Gastrocnemius medialis (tissue), 4 donors: ENCODE measurements around the gene TMED10. TPM values are rescaled to one million over a fixed set of nuclear protein-coding genes. Genes with fewer than 3 reads are reported as not detected.

ENCODE experiments used
- ATAC-seq, 2 donors: fragments of 150-250 bp; one replicate each; pipeline ENCODE4 v1.9.1; 2016
- DNase-seq, 2 donors: peaks; one replicate each; pipeline ENCODE4 v3.0.0-alpha.2; 2019
- H3K27ac ChIP-seq, 4 donors: fragments of 200-600 bp; sonication (generic); 1 replicate in 1 of 4; 2 replicates in 3 of 4; pipeline ENCODE4 v1.5.1; 2016 to 2018; ENCODE audit warnings: mild to moderate bottlenecking in 2 of 4, moderate library complexity in 1 of 4
- H3K27me3 ChIP-seq, 3 donors: fragments of 200-600 bp; sonication (generic) in 2 of 3; 1 replicate in 1 of 3; 2 replicates in 2 of 3; pipeline versions ENCODE4 v1.5.1 to v1.6.0; 2016 to 2019; ENCODE audit warnings: mild to moderate bottlenecking in 1 of 3, moderate library complexity in 1 of 3
- H3K36me3 ChIP-seq, 2 donors: fragments of 200-600 bp; sonication (generic) in 1 of 2; one replicate each; pipeline ENCODE4 v1.5.1; 2017 to 2018
- H3K4me1 ChIP-seq, 2 donors: fragments of 200-600 bp; sonication (generic) in 1 of 2; one replicate each; pipeline ENCODE4 v1.5.1; 2016 to 2017; ENCODE audit warnings: mild to moderate bottlenecking in 2 of 2
- H3K4me3 ChIP-seq, 4 donors: fragments of 200-600 bp; sonication (generic) in 3 of 4; 1 replicate in 1 of 4; 2 replicates in 3 of 4; pipeline ENCODE4 v1.5.1; 2016 to 2019; ENCODE audit warnings: mild to moderate bottlenecking in 2 of 4
- H3K9me3 ChIP-seq, 3 donors: fragments of 200-600 bp; sonication (generic) in 2 of 3; 1 replicate in 1 of 3; 2 replicates in 2 of 3; pipeline ENCODE4 v1.5.1; 2016 to 2019
- POLR2A ChIP-seq, 2 donors: fragments of 450-650 bp; IDR thresholded peaks; one replicate each; pipeline ENCODE4 v1.6.1; 2017; ENCODE audit warnings: antibody characterized with exemption in 2 of 2, mild to moderate bottlenecking in 2 of 2, moderate library complexity in 2 of 2
- in situ Hi-C, 4 donors: fragments of 200-750 bp; cut with MboI; loops; one replicate each; pipeline versions ENCODE4 v1.15.0 to v1.8.0; 2017; ENCODE audit warnings: low sequenced_read_pairs in 4 of 4
- intact Hi-C: fragments of 100-400 bp; cut with DNase I; formaldehyde crosslinking; loops from one replicate; pipeline ENCODE4 v1.15.1; 2023; ENCODE audit warnings: low total_unique reads
- total RNA-seq, 4 donors: library from RNA; depleted of rRNA; stranded (reverse); fragments of >200 nt; gene quantifications; one replicate each; pipeline versions ENCODE4 v1.1.0 to v1.2.3, GENCODE V29; 2016
- TF ChIP-seq, protein P1 (sequence below), 5 experiments: fragments of 450-650 bp in 3 of 5; fragments of 200-600 bp in 2 of 5; sonication (generic) in 2 of 5; IDR thresholded peaks in 4 of 5; conservative IDR thresholded peaks in 1 of 5; 1 replicate in 4 of 5; 2 replicates in 1 of 5; pipeline ENCODE4 v1.5.1; 2016 to 2019; ENCODE audit warnings: antibody characterized with exemption in 5 of 5, mild to moderate bottlenecking in 3 of 5, moderate library complexity in 3 of 5

The TMED10 gene
- total RNA-seq, 4 donors from 2014 or later, result 161 to 362 (median 255) TPM

DNA sequence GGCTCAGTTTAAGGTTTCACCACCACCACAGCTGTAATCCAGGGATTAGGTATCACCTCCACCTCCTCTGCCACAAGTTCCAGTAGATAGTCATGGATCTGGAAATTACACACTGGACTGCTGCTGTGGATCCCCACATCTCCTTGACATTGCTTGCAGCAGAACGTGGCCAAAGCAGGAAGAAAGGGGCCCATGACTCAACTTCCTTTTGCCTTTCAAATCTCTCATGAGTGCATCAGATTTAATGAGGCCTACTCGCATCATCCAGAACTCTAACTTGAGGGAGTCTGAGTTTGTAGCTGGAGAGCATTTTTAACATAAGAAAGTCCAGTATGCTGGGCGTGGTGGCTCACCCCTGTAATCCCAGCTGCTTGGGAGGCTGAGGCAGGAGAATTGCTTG is 29.2 kb upstream of the TMED10 start:
- Histone ChIP-seq H3K4me1 (no peaks in the 10 kb centered on the region), H3K36me3 (no peaks in the 10 kb centered on the region), H3K9me3 (no peaks in the 10 kb centered on the region), H3K4me3 (no peak overlapping the region), H3K27ac (no peak overlapping the region), H3K27me3 (no peaks in the 10 kb centered on the region)
- ATAC-seq, result no peak
- intact Hi-C loops (no loop called here), in situ Hi-C loops (no loop called here)
- TF ChIP-seq, protein P1, sequence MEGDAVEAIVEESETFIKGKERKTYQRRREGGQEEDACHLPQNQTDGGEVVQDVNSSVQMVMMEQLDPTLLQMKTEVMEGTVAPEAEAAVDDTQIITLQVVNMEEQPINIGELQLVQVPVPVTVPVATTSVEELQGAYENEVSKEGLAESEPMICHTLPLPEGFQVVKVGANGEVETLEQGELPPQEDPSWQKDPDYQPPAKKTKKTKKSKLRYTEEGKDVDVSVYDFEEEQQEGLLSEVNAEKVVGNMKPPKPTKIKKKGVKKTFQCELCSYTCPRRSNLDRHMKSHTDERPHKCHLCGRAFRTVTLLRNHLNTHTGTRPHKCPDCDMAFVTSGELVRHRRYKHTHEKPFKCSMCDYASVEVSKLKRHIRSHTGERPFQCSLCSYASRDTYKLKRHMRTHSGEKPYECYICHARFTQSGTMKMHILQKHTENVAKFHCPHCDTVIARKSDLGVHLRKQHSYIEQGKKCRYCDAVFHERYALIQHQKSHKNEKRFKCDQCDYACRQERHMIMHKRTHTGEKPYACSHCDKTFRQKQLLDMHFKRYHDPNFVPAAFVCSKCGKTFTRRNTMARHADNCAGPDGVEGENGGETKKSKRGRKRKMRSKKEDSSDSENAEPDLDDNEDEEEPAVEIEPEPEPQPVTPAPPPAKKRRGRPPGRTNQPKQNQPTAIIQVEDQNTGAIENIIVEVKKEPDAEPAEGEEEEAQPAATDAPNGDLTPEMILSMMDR (IDR thresholded peaks at IDR 0.05 in 4 of 5, conservative IDR thresholded peaks at IDR 0.05 in 1 of 5), result no peak
- TF ChIP-seq POLR2A (IDR thresholded peaks at IDR 0.05), result no peak
- DNase-seq, result no peak

DNA sequence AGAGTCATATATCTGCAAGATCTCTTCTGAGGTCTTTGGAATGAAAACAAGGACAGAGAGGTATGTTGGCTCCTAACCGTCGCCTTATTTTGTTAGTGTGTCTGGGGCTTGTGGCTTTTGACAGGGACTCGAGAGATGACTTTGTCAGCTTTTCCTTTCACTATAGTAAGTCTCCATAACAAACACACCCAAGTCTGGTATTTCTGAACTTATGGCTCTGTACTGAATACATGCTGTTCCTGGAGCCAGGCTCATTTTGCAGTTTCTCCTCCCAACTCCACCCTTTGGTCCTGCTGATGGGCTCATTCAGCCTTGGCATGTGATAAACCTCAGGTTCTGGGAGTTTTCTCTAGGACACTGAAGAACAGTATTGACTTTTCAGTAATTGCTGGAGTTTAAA is 27.7 kb upstream of the TMED10 start:
- no peak for TF ChIP-seq POLR2A (IDR thresholded peaks at IDR 0.05)
- TF ChIP-seq, protein P1 (IDR thresholded peaks at IDR 0.05 in 4 of 5, conservative IDR thresholded peaks at IDR 0.05 in 1 of 5), result no peak
- no peaks in the 10 kb centered on the region for H3K36me3 ChIP-seq
- ATAC-seq (peak in 1 of 2 donors; percentile 23), DNase-seq (no peak)
- no peaks in the 10 kb centered on the region for H3K9me3 ChIP-seq
- intact Hi-C loops, result no loop called here
- peaks cover 0 to under 1% of the 10 kb centered on the region in 2 donors for H3K4me1 ChIP-seq
- no peak overlapping the region for H3K4me3 ChIP-seq
- in situ Hi-C loops, result no loop called here
- no peaks in the 10 kb centered on the region for H3K27me3 ChIP-seq
- H3K27ac ChIP-seq, result no peak overlapping the region

DNA sequence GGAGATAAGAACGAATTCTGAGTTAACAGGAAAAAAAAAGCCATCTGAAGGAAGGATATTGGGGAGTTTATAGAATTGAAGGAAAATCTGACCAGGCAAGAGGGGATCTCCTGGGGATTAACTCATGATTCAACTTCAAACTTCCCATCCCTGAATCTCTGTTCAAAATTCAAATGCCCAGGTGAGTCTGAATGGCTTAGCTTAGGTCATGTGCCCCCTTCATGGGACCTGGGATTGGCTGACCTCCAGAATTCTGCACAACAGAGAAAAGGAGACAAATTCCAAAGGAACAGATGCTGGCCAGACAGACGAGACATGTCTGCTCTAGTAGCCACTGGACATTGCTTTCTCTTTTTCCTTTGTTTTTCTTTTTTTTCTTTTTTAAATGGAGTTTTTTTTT is 26.2 kb upstream of the TMED10 start:
- in situ Hi-C loops, result no loop called here
- H3K9me3 ChIP-seq, result no peaks in the 10 kb centered on the region
- TF ChIP-seq, protein P1 (IDR thresholded peaks at IDR 0.05 in 4 of 5, conservative IDR thresholded peaks at IDR 0.05 in 1 of 5), result no peak
- no peak for TF ChIP-seq POLR2A (IDR thresholded peaks at IDR 0.05)
- ATAC-seq, result no peak
- no peak overlapping the region for H3K4me3 ChIP-seq
- intact Hi-C loops, result no loop called here
- no peaks in the 10 kb centered on the region for H3K27me3 ChIP-seq
- no peak overlapping the region for H3K27ac ChIP-seq
- peaks cover 13 to 14% of the 10 kb centered on the region in 2 donors for H3K4me1 ChIP-seq
- DNase-seq, result no peak
- H3K36me3 ChIP-seq, result no peaks in the 10 kb centered on the region

DNA sequence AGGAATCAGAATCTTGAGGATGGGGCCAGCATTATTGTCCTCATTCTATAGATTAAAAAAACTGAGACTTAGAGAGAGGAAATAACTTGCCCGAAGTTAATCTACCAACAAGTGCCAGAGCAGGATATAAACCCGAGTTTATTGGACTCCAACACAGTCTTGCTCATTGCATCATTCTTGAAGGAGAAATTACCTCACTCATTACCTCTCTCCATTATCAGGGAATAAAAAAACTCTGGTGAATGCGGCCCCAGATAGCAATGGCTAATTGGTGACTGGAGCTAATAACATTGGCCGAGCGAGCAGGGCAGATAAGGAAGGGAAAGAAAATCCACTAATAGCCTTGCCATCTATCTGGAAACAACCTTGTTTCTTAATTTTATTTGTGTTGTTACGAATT is 24.7 kb upstream of the TMED10 start:
- H3K4me1 ChIP-seq, result peaks cover 13 to 14% of the 10 kb centered on the region in 2 donors
- H3K27me3 ChIP-seq, result no peaks in the 10 kb centered on the region
- no peaks in the 10 kb centered on the region for H3K9me3 ChIP-seq
- in situ Hi-C loops, result no loop called here
- no peaks in the 10 kb centered on the region for H3K36me3 ChIP-seq
- no peak overlapping the region for H3K27ac ChIP-seq
- ATAC-seq (no peak), DNase-seq (no peak)
- no peak for TF ChIP-seq POLR2A (IDR thresholded peaks at IDR 0.05)
- TF ChIP-seq, protein P1 (IDR thresholded peaks at IDR 0.05 in 4 of 5, conservative IDR thresholded peaks at IDR 0.05 in 1 of 5), result no peak
- intact Hi-C loops, result no loop called here
- no peak overlapping the region for H3K4me3 ChIP-seq

DNA sequence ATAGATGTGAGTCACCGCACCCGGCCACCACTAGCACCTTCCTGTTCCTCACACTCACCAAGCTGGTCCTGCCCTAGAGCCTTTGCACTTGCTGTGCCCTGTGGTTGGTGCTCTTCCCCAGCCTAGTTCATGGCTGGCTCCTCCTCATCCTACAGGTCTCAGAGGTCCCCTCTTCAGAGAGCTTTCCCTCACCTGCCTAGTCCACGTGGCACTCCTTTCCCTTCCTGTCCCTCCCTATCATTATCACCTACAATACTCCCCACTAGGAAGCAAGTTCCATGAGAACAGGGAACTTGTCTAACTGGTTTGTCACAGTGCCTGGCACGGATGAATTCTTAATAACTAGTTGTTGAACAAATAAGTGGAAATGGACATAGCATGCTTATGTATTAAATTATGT is 24.0 kb upstream of the TMED10 start:
- TF ChIP-seq, protein P1 (IDR thresholded peaks at IDR 0.05 in 4 of 5, conservative IDR thresholded peaks at IDR 0.05 in 1 of 5), result no peak
- TF ChIP-seq POLR2A (IDR thresholded peaks at IDR 0.05), result no peak

More for the DNA sequence above, 24.0 kb upstream of the TMED10 start:
- no peak overlapping the region for H3K27ac ChIP-seq
- no peak overlapping the region for H3K4me3 ChIP-seq
- ATAC-seq (no peak), DNase-seq (no peak)
- H3K36me3 ChIP-seq, result no peaks in the 10 kb centered on the region
- intact Hi-C loops, result no loop called here
- no peaks in the 10 kb centered on the region for H3K9me3 ChIP-seq
- in situ Hi-C loops, result no loop called here
- peaks cover 13 to 14% of the 10 kb centered on the region in 2 donors for H3K4me1 ChIP-seq
- no peaks in the 10 kb centered on the region for H3K27me3 ChIP-seq
